ENCODE measurements around the gene ZNF32. TPM values are rescaled to one million over a fixed set of nuclear protein-coding genes. Genes with fewer than 3 reads are reported as not detected.
A peak's percentile ranks its signal among the peaks of the same experiment; 100 is the strongest.

The ZNF32 gene
- total RNA-seq, 1 experiment from 2014 or later, result 17.8 TPM

DNA sequence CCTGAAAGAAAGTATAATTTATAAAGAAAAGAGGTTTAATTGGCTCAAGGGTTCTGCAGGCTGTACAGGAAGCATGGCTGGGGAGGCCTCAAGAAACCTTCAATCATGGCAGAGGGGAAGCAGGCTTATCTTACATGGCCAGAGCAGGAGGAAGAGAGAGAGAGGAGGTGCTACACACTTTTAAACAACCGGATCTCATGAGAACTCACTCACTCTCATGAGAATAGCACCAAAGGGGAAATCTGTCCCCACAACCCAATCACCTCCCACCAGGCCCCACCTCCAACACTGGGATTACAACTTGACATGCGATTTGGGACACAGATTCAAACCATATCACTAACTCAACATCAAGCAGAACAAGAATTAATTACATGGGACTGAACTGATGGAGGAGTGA is 49.3 kb downstream of the ZNF32 start:
- Mint-ChIP-seq H3K4me1 (ENCODE audit: low read depth, unreplicated experiment) (peaks cover 17% of the 10 kb centered on the region), H3K36me3 (ENCODE audit: insufficient read depth, unreplicated experiment) (no peaks in the 10 kb centered on the region), H3K9me3 (ENCODE audit: low read depth, unreplicated experiment) (peaks cover 4% of the 10 kb centered on the region), H3K27me3 (ENCODE audit: unreplicated experiment) (peaks cover 14% of the 10 kb centered on the region), H3K4me3 (ENCODE audit: low read depth, unreplicated experiment) (no peak overlapping the region), H3K27ac (ENCODE audit: unreplicated experiment) (no peak overlapping the region)
- CTCF ChIA-PET, result no interaction called here
- TF ChIP-seq, protein P1, sequence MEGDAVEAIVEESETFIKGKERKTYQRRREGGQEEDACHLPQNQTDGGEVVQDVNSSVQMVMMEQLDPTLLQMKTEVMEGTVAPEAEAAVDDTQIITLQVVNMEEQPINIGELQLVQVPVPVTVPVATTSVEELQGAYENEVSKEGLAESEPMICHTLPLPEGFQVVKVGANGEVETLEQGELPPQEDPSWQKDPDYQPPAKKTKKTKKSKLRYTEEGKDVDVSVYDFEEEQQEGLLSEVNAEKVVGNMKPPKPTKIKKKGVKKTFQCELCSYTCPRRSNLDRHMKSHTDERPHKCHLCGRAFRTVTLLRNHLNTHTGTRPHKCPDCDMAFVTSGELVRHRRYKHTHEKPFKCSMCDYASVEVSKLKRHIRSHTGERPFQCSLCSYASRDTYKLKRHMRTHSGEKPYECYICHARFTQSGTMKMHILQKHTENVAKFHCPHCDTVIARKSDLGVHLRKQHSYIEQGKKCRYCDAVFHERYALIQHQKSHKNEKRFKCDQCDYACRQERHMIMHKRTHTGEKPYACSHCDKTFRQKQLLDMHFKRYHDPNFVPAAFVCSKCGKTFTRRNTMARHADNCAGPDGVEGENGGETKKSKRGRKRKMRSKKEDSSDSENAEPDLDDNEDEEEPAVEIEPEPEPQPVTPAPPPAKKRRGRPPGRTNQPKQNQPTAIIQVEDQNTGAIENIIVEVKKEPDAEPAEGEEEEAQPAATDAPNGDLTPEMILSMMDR (IDR thresholded peaks at IDR 0.05; ENCODE audit: unreplicated experiment), result no peak
- no TSS peak for BruUV-seq (replicated peaks)
- DNase-seq, result no peak
- intact Hi-C loops (cut with micrococcal nuclease; ENCODE audit: unreplicated experiment), result no loop called here

DNA sequence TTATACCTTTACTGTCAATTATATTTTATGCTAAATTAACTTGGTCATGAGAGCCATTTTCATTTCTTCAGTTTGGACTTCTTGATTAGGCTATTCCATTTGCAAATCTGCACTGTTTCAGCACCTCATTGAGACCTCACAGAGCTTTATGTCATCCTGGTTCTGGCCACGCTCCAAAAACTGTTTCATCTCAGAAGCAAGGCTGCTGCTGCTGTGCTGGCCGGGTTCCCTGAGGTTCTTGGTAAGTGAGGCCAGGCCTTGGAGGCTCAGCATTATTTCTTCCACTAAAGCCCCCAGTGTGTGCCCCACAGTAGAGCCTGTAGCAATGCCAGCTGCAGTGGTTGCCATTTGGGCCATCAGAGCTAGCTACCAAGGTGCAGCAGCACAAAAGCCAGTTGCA is 50.2 kb downstream of the ZNF32 start:
- peaks cover 7% of the 10 kb centered on the region for H3K9me3 Mint-ChIP-seq (ENCODE audit: low read depth, unreplicated experiment)
- no peak for DNase-seq
- H3K4me1 Mint-ChIP-seq (ENCODE audit: low read depth, unreplicated experiment), result peaks cover 19% of the 10 kb centered on the region
- intact Hi-C loops (cut with micrococcal nuclease; ENCODE audit: unreplicated experiment), result no loop called here
- H3K27ac Mint-ChIP-seq (ENCODE audit: unreplicated experiment), result no peak overlapping the region
- H3K4me3 Mint-ChIP-seq (ENCODE audit: low read depth, unreplicated experiment), result no peak overlapping the region
- TF ChIP-seq, protein P1 (IDR thresholded peaks at IDR 0.05; ENCODE audit: unreplicated experiment), result no peak
- CTCF ChIA-PET, result no interaction called here
- no peaks in the 10 kb centered on the region for H3K36me3 Mint-ChIP-seq (ENCODE audit: insufficient read depth, unreplicated experiment)
- BruUV-seq (replicated peaks), result no TSS peak
- H3K27me3 Mint-ChIP-seq (ENCODE audit: unreplicated experiment), result peaks cover 14% of the 10 kb centered on the region

DNA sequence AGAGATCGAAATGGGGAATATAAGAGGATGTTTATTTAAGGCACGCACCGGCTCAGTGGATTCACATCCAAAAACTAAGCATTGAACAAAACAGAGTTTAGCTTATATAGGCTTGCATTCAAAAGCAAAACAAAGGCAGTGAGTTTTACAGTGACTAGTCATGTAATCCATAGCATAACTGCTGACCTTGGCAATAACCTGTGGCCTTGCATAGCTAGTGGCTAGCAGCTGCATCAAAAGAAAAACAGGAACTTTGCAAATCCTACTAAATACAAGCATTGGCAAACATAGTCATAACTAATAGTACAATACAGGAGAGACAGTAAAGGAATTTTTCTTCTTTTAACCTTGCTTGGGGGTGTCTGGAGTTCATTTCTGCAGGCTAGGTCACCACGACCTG is 52.1 kb downstream of the ZNF32 start:
- intact Hi-C loops (cut with micrococcal nuclease; ENCODE audit: unreplicated experiment), result no loop called here
- H3K27me3 Mint-ChIP-seq (ENCODE audit: unreplicated experiment), result peaks cover 2% of the 10 kb centered on the region
- no peak overlapping the region for H3K27ac Mint-ChIP-seq (ENCODE audit: unreplicated experiment)
- DNase-seq, result no peak
- CTCF ChIA-PET, result no interaction called here
- TF ChIP-seq, protein P1 (IDR thresholded peaks at IDR 0.05; ENCODE audit: unreplicated experiment), result no peak
- H3K4me1 Mint-ChIP-seq (ENCODE audit: low read depth, unreplicated experiment), result peaks cover 19% of the 10 kb centered on the region
- no peaks in the 10 kb centered on the region for H3K36me3 Mint-ChIP-seq (ENCODE audit: insufficient read depth, unreplicated experiment)
- H3K9me3 Mint-ChIP-seq (ENCODE audit: low read depth, unreplicated experiment), result peaks cover 10% of the 10 kb centered on the region
- H3K4me3 Mint-ChIP-seq (ENCODE audit: low read depth, unreplicated experiment), result no peak overlapping the region
- no TSS peak for BruUV-seq (replicated peaks)

DNA sequence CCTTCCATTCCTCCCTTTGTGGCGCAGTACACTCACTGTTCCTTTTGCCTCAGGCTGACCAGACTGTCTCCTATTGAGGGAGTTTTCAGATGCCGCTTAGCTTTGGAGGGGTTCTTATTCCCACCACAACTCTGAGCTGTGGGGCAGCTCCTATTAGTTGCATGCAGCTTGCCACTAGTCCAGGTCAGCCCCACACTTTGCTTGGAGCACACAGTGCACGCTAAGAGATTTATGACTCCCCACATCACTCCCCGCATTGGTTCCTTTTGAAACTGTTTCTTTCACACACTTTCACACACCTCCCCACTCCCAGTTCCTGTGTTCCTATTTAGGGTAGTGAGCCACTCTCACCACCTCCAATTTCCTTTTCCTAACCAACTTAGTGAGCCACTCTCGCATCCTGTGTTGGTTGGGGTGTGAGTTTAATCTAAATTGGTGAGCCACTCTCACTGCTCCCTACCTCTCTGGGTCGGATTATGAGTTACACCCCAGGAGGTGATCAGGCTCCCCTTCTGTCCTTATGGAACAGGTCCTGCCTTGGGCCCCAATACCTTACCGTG is 52.9 kb downstream of the ZNF32 start:
- Mint-ChIP-seq H3K27ac (ENCODE audit: unreplicated experiment) (no peak overlapping the region), H3K36me3 (ENCODE audit: insufficient read depth, unreplicated experiment) (no peaks in the 10 kb centered on the region), H3K27me3 (ENCODE audit: unreplicated experiment) (no peaks in the 10 kb centered on the region), H3K9me3 (ENCODE audit: low read depth, unreplicated experiment) (peaks cover 10% of the 10 kb centered on the region), H3K4me1 (ENCODE audit: low read depth, unreplicated experiment) (peaks cover 19% of the 10 kb centered on the region), H3K4me3 (ENCODE audit: low read depth, unreplicated experiment) (peak overlapping the region; percentile 61)
- TF ChIP-seq, protein P1 (IDR thresholded peaks at IDR 0.05; ENCODE audit: unreplicated experiment), result no peak
- intact Hi-C loops (cut with micrococcal nuclease; ENCODE audit: unreplicated experiment), result loop anchor here (1.0 kb wide), 1 partner anchor 10 kb away; no protein-coding TSS in a partner anchor
- no TSS peak for BruUV-seq (replicated peaks)
- DNase-seq, result no peak
- CTCF ChIA-PET, result no interaction called here

Data from Calu3 (cell line).